Activated naive CD4-positive, alpha-beta T cell (primary cell): ENCODE measurements around the gene SLC30A7.
"Not testable (repeated sequence)": the region's sequence is repeated elsewhere in the genome, so short reads cannot be mapped to it uniquely, and the experiment has no call there.

Experiments
- DNase-seq, 4 experiments: peaks; one replicate each; lab custom pipeline; 2025; lab: John Stamatoyannopoulos, UW

The SLC30A7 gene

GRCh38 chr1:100889869-100890482, 5.9 kb upstream of the SLC30A7 start:
- not testable (repeated sequence) for DNase-seq

GRCh38 chr1:100891380-100891779, 4.5 kb upstream of the SLC30A7 start:
- no peak for DNase-seq

- no peak for DNase-seq
Observed at GRCh38 chr1:100892554-100892953, 3.3 kb upstream of the SLC30A7 start.

- no peak for DNase-seq
Observed at GRCh38 chr1:100893718-100894117, 2.2 kb upstream of the SLC30A7 start.

GRCh38 chr1:100894603-100895539, 1.0 kb upstream of the SLC30A7 start, which contains the start of gene EXTL2:
Gene EXTL2 (minus strand): TSS chr1:100894842. CDS start chr1:100888757, 6,085 bp downstream.
- DNase-seq: peak; percentile 25 to 43 (median 31)

- DNase-seq: peak in 3 of 4 experiments; percentile 8 to 36 (median 11)
Observed at GRCh38 chr1:100896481-100896982, 642 bp downstream of the SLC30A7 start.

GRCh38 chr1:100902365-100902764, 6.5 kb downstream of the SLC30A7 start:
- no peak for DNase-seq

GRCh38 chr1:100903777-100904176, 7.9 kb downstream of the SLC30A7 start:
- DNase-seq: no peak

GRCh38 chr1:100904528-100904927, 8.6 kb downstream of the SLC30A7 start:
- DNase-seq: no peak

GRCh38 chr1:100905181-100905580, 9.3 kb downstream of the SLC30A7 start:
- no peak for DNase-seq

- no peak for DNase-seq
Observed at GRCh38 chr1:100907887-100908286, 12.0 kb downstream of the SLC30A7 start.

GRCh38 chr1:100909018-100909417, 13.1 kb downstream of the SLC30A7 start:
- no peak for DNase-seq

- no peak for DNase-seq
Observed at GRCh38 chr1:100912019-100912418, 16.1 kb downstream of the SLC30A7 start.

- DNase-seq: no peak
Observed at GRCh38 chr1:100921110-100921706, 25.3 kb downstream of the SLC30A7 start.

- no peak for DNase-seq
Observed at GRCh38 chr1:100924212-100924611, 28.3 kb downstream of the SLC30A7 start.

- DNase-seq: no peak
Observed at GRCh38 chr1:100924991-100925390, 29.1 kb downstream of the SLC30A7 start.

- no peak for DNase-seq
Observed at GRCh38 chr1:100926240-100926639, 30.4 kb downstream of the SLC30A7 start.

- DNase-seq: peak in 2 of 4 experiments; percentile 12 to 26
Observed at GRCh38 chr1:100927276-100927675, 31.4 kb downstream of the SLC30A7 start.

GRCh38 chr1:100928128-100928527, 32.2 kb downstream of the SLC30A7 start:
- DNase-seq: no peak

- no peak for DNase-seq
Observed at GRCh38 chr1:100930494-100930893, 34.6 kb downstream of the SLC30A7 start.

- no peak for DNase-seq
Observed at GRCh38 chr1:100931716-100932115, 35.8 kb downstream of the SLC30A7 start.

- DNase-seq: not testable (repeated sequence)
Observed at GRCh38 chr1:100933555-100933954, 37.7 kb downstream of the SLC30A7 start.
